Urothelium cell line (cell line): ENCODE measurements around the gene OR4D10.
"Not testable (repeated sequence)": the region's sequence is repeated elsewhere in the genome, so short reads cannot be mapped to it uniquely, and the experiment has no call there.

Experiments used
- DNase-seq: peaks from one replicate; pipeline ENCODE4 v3.0.0; 2011; ENCODE audit warnings: low spot score, mixed read lengths
- FAIRE-seq: peaks from 2 replicates; lab custom pipeline; 2011; peaks lifted over from hg19 to GRCh38; lab: Jason Lieb, UNC

OR4D10 gene

GRCh38 chr11:59473015-59473414 is at the start of gene OR4D10:
Gene OR4D10 (plus strand): TSS chr11:59473315. CDS start chr11:59477430, 4,115 bp downstream.
- no peak for FAIRE-seq
- DNase-seq: no peak

GRCh38 chr11:59423835-59424234 is 49.3 kb upstream of the OR4D10 start:
- FAIRE-seq: no peak
- DNase-seq: no peak

DNA sequence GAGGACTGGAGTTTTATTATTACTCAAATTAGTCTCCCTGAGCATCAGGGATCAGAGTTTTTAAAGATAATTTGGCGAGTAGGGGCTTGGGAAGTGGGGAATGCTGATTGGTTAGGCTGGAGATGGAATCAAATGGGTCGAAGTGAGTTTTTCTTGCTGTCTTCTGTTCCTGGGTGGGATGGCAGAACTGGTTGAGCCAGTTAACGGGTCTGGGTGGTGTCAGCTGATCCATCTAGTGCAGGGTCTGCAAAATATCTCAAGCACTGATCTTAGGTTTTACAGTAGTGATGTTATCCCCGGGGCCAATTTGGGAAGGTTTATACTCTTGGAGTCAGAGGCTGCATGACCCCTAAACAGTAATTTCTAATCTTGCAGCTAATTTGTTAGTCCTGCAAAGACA is 48.0 kb upstream of the OR4D10 start:
- FAIRE-seq (no peak), DNase-seq (no peak)

GRCh38 chr11:59426361-59427067 is 46.6 kb upstream of the OR4D10 start, which contains the start of gene OR5A2:
Gene OR5A2 (minus strand): TSS chr11:59426413. CDS start chr11:59422953, 3,460 bp downstream.
- DNase-seq (no peak), FAIRE-seq (no peak)

DNA sequence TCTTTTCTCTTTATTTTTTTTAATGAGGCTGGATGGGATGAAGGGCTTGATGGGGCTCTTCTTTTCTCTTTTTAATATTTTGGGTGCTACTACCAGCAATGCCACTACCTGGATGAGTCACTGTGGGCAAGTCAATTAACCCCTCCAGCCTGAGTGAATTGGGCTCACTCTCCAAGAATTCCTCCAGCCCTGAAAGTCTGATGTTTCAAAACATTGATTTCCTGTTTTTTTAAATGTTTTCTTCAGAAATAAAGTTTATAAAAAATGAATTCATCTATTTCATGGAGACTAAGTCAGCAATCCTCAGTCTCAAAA is 46.1 kb upstream of the OR4D10 start:
- no peak for FAIRE-seq
- peak; percentile 21 for DNase-seq

DNA sequence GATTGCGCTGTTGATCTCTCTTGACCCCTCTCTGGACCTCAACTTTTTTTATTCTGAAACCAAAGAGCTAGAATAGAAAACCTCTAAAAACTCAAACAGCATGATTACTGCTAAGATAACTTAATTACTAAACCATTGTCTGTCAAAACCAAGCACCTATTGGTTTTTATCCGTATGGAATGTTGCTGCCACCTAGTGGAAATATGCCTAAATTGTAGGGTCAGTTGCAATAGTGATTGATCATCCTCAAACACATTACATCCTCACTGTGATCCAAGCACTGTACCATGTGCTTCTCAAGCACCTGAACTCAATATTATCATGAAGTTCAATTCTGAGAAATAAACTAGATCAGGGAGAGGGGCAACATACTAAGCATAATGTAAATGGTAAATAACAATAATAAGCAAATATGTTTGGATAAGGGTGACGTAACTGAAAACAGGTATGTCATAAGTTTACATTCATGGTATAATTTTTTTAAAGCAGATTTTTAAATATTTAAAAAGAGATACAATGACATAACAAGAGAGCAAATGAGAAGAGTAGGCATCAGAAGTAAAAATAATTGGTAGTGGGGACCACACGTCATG is 43.1 kb upstream of the OR4D10 start:
- DNase-seq: peak; percentile 41
- peak; percentile 59 for FAIRE-seq

DNA sequence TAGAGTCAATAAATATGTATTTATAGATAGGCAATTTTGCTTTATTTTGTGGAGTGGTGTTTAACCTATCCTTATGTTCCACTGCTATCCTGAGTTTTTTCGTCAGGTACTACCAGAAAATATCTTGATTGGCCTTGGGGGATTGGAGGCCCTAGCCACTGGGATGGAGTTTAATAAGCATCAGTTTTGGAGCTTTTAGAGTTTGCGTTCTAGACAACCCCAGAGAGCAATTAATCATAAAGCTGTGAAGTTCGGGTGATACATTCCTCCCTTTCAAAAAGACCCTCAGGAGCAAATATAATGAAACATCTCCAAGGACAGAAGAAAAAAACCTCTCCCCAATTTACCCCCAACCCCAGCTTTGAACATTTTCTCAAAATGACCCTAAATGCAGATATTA is 36.9 kb upstream of the OR4D10 start, which contains the start of gene OR5A1:
Gene OR5A1, plus strand, starts transcription at position 301 of the 400 bp plus-strand sequence. CDS start 6,700 bp downstream, outside the sequence.
- DNase-seq: no peak
- no peak for FAIRE-seq

GRCh38 chr11:59437770-59438169 is 35.3 kb upstream of the OR4D10 start:
- DNase-seq (no peak), FAIRE-seq (no peak)

DNA sequence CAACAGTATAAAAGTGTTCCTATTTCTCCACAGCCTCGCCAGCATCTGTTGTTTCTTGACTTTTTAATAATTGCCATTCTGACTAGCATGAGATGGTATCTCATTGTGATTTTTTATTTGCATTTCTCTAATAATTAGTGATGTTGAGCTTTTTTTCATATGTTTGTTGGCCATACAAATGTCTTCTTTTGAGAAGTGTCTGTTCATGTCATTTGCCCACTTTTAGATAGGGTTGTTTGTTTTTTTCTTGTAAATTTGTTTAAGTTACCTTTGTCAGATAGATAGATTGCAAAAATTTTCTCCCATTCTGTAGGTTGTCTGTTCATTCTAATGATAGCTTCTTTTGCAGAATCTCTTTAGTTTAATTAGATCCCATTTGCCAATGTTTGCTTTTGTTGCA is 27.5 kb upstream of the OR4D10 start:
- FAIRE-seq: not testable (repeated sequence)

DNA sequence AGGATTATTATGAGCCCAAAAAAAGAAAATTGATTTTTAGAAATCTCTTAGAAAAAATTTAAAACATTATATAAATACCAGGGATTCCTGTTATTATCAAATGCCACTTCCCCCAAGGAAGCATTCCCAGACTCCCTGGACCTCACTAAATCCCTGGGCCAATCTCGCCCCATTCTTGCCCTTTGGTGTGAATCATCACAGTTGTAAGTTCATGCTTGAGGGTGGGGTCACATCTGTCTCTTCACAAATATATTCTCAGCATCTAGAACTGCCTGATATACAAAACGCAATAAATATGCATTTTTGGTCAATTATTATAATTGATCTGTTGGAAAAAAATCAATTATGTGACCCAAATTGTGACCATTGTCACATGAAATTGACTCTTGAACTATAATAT is 24.6 kb upstream of the OR4D10 start:
- FAIRE-seq: no peak
- no peak for DNase-seq

More for the DNA sequence above, 27.5 kb upstream of the OR4D10 start:
- DNase-seq: not testable (repeated sequence)

DNA sequence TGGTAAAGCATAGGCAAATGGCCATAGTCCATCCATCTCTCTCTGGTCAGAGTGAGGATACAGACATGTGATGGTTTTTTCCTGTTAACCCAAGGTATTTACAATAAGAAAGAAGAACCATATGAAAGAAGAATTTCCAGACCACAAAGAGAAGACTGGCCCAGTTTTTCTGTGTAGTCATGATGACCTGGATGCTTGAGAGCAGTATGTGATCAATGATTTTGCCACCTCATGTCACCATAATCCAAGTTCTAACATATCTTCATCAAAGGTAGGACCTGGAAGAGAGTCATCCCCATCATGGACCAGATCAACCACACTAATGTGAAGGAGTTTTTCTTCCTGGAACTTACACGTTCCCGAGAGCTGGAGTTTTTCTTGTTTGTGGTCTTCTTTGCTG is 16.5 kb upstream of the OR4D10 start, which contains the start of gene OR4D6:
Gene OR4D6, plus strand, starts transcription at position 301 of the 400 bp plus-strand sequence. Its CDS starts 0 bp downstream, at position 301.
- DNase-seq (no peak), FAIRE-seq (no peak)

DNA sequence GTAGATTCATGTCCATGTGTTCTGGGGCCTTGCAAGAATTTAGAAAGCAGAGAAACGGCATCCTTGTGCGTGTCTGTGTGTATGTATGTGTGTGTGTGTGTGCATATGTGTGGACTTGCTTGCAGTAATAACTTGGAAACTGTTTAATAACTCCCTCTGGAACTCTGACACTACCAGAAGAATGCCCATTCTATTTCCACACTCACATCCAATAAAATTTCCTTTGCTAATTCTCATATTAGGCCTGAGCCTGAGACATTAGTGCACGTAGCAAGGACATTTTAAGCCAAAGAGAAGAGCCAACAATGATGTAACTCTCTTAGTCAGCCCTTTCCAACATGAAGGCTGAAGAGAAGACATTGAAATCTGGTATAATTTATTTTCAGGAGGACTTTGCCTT is 13.2 kb upstream of the OR4D10 start:
- FAIRE-seq (no peak), DNase-seq (no peak)

DNA sequence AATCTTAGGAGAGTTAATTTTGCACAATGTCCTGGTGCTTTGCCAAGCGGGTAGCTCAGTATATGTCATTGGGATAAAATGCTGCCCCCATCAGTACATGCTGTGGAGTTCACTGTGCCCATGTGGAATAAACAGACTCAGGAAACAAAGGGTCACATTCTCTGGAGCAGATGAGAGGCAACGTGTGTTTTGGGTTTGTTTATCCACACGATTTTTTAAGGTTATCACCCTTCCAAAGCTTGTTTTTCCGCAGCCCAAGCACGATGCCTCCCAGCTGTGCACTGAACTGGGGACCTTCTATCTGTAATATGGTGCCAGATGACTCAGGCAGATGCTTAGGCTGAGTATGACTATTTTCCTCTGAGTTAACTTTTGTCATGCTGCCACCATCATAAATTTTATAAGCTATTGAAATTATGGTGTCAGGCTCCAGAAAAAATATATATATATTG is 9.9 kb upstream of the OR4D10 start:
- DNase-seq: peak; percentile 13
- no peak for FAIRE-seq

- DNase-seq (no peak), FAIRE-seq (no peak)
Observed at GRCh38 chr11:59475176-59475575, 2.1 kb downstream of the OR4D10 start.

DNA sequence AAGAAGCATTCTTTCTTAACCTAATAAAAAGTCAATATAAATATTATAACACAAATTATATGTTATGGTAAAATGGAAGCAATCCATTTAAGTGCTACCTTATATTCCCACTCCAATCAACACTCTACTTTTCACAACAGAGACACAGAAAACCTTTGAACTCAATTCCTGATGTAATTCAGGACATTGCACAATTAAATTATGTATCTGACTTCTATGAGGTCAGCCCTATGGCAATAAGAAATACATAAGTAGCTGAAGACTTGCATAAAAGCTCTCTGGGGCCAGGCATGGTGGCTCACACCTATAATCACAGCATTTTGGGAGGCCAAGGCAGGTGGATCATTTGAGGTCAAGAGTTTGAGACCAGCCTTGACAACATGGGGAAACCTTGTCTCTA is 6.8 kb downstream of the OR4D10 start:
- FAIRE-seq (no peak), DNase-seq (no peak)

GRCh38 chr11:59480359-59480758 is 7.2 kb downstream of the OR4D10 start:
- FAIRE-seq (no peak), DNase-seq (no peak)

GRCh38 chr11:59501931-59502330 is 28.8 kb downstream of the OR4D10 start:
- FAIRE-seq: no peak

DNA sequence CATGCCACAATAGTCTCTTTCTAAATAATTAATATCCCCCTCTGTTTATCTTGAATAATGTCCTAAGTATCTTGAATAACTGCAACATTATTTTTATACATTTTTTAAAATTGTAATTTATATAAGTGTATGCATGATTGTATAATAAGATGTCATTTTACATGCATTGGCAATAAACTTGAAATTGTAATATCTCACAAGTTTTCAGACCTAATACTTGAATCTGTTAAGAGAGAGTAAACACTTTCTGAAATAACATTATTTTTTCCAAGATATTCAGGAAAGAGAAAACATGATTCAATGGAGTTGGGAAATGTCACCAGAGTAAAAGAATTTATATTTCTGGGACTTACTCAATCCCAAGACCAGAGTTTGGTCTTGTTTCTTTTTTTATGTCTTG is 30.2 kb downstream of the OR4D10 start, which contains the start of gene OR4D11:
Gene OR4D11, plus strand, starts transcription at position 301 of the 400 bp plus-strand sequence. Its CDS starts 0 bp downstream, at position 301.
- no peak for DNase-seq
- no peak for FAIRE-seq

More at GRCh38 chr11:59501931-59502330, 28.8 kb downstream of the OR4D10 start:
- no peak for DNase-seq

DNA sequence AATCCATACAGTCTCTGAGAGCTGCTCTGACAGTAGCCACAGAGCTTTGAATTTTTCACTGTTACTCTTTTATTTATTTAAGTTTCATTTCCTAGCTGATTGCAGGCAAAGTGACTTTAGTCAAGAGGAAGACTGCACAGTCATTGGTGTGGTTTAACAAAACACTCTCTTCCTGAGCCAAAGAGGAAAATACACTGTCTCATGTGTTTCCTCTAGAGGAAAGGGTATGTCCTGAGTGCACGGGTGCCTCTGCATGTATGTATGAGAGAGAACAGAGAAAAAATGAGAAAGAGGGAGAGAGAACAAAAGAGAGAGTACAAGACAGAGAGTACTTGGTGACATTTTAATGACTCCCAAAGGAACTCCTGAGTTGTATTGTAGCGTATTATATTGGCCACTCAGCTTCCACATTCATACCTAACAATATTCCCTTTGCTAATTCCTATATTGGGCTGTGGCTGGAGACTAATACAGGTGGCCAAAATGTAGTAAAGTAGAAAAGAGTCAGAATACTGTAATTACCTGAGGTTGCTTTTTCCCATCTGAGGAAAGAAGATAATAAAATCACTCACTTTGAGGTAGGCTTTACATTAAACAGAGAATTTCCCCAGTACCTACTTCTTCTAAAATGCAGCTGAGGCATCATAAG is 38.0 kb downstream of the OR4D10 start, which contains the start of gene OR4D9:
Gene OR4D9, plus strand, starts transcription at position 599 of the 649 bp plus-strand sequence. CDS start 3,374 bp downstream, outside the sequence.
- DNase-seq (no peak), FAIRE-seq (no peak)

DNA sequence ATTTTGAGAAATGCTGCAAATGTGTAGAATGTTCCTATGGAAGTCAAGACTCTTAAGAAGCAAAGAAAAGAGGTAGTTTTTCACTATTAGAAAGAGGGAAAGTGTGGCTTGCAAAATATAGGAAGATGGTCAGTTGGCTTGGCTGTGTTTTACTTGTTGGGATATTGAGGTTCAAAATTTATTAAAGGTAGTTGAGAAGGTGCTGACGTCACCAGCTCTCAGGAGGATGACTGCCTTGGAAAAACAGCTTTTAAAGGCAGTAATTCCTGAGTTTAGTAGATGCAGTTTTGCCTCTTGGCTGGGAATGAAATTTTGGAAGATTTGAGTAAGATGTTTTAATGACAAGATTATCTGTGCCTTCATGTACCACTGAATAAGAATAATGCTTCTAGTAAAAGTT is 38.6 kb downstream of the OR4D10 start:
- FAIRE-seq: no peak
- no peak for DNase-seq

DNA sequence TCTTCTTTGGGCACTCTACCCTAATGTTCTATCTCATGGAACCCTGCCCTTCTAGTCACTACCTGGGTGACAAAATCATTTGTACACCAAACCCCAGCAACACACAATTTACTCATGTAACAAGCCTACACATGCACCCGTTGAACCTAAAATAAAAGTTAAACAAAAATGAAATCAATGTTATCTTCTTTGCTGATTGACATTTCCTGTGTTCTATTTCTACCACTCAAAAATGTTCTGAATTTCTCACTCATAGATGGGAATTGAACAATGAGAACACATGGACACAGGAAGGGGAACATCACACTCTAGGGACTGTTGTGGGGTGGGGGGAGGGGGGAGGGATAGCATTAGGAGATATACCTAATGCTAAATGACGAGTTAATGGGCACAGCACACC is 47.0 kb downstream of the OR4D10 start:
- not testable (repeated sequence) for FAIRE-seq, DNase-seq
